T-helper 2 cell treated with Interferon-gamma antibody and Interleukin-4, amounts not matched to agents 5 μg/mL and 100 μg/mL, for 36 hours (primary cell): ENCODE results near the gene TAOK3.

Source experiments
- DNase-seq: peaks from one replicate; pipeline ENCODE4 v3.0.0; 2021; ENCODE audit warnings: low spot score
- H3K27ac Mint-ChIP-seq: one replicate; pipeline ENCODE4 v1.8.0; 2021; ENCODE audit warnings: mild to moderate bottlenecking, mixed read lengths
- H3K27me3 Mint-ChIP-seq: one replicate; pipeline ENCODE4 v1.8.0; 2021; ENCODE audit warnings: low read depth, mixed read lengths
- H3K36me3 Mint-ChIP-seq: one replicate; pipeline ENCODE4 v1.8.0; 2021; ENCODE audit warnings: low read depth, mixed read lengths
- H3K4me1 Mint-ChIP-seq: one replicate; pipeline ENCODE4 v1.8.0; 2021; ENCODE audit warnings: low read depth, mixed read lengths
- H3K4me3 Mint-ChIP-seq: one replicate; pipeline ENCODE4 v1.8.0; 2022; ENCODE audit warnings: mild to moderate bottlenecking, moderate library complexity, mixed read lengths
- H3K9me3 Mint-ChIP-seq: one replicate; pipeline ENCODE4 v1.8.0; 2021; ENCODE audit warnings: mixed read lengths

Gene TAOK3

DNA sequence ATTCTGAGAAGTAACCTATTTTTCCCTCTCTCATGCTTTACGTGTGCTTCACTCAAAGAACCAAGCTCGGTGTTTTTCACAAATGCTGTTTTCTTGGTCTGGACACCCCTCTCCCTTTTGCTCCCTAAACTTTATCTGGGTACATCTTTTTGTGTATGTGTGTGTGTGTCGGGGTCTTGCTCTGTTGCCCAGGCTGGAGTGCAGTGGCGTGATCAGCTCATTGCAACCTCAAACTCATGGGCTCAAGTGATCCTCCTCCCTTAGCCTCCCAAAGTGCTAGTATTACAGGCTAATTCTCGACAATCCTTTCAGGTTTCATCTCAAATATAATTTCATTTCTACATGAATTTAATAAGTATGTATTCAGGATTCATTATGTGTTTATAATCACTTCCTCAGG is 153.6 kb downstream of the TAOK3 start:
- H3K36me3 Mint-ChIP-seq: peaks cover 9% of the 10 kb centered on the region
- no peak overlapping the region for H3K4me3 Mint-ChIP-seq
- H3K27ac Mint-ChIP-seq: no peak overlapping the region
- H3K27me3 Mint-ChIP-seq: no peaks in the 10 kb centered on the region
- DNase-seq: no peak
- no peaks in the 10 kb centered on the region for H3K9me3 Mint-ChIP-seq
- peaks cover 1% of the 10 kb centered on the region for H3K4me1 Mint-ChIP-seq

GRCh38 chr12:118213452-118213851 is 159.3 kb downstream of the TAOK3 start:
- no peak overlapping the region for H3K4me3 Mint-ChIP-seq
- peaks cover 1% of the 10 kb centered on the region for H3K4me1 Mint-ChIP-seq
- peaks cover 20% of the 10 kb centered on the region for H3K36me3 Mint-ChIP-seq
- no peaks in the 10 kb centered on the region for H3K9me3 Mint-ChIP-seq
- no peaks in the 10 kb centered on the region for H3K27me3 Mint-ChIP-seq
- no peak overlapping the region for H3K27ac Mint-ChIP-seq
- no peak for DNase-seq

- Mint-ChIP-seq H3K9me3 (no peaks in the 10 kb centered on the region), H3K4me1 (peaks cover 1% of the 10 kb centered on the region), H3K36me3 (peaks cover 25% of the 10 kb centered on the region), H3K27ac (no peak overlapping the region), H3K27me3 (no peaks in the 10 kb centered on the region), H3K4me3 (no peak overlapping the region)
- no peak for DNase-seq
Observed at GRCh38 chr12:118212606-118213005, 160.1 kb downstream of the TAOK3 start.

GRCh38 chr12:118206107-118206412 is 166.6 kb downstream of the TAOK3 start:
- H3K36me3 Mint-ChIP-seq: peaks cover 12% of the 10 kb centered on the region
- H3K27me3 Mint-ChIP-seq: no peaks in the 10 kb centered on the region
- H3K4me1 Mint-ChIP-seq: peaks cover 10% of the 10 kb centered on the region
- H3K27ac Mint-ChIP-seq: no peak overlapping the region
- DNase-seq: no peak
- no peak overlapping the region for H3K4me3 Mint-ChIP-seq
- no peaks in the 10 kb centered on the region for H3K9me3 Mint-ChIP-seq

DNA sequence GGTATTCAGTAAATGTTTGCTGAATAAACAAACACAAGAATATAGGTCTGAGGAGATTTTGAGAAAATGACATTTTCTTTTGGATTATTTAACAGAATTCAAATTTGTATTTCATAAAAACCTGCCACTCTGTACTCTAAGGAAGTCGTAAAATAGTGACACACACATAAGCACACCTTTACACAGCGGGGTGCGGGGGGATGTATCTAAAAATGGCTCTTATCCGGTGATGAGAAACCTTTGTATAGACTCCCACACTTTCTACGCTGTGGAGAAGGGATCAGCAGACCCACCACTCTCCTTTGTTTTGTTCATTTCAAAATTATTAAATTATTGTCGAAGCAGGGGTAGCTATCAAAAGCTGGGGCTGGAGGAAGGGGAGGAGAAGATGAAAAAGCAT is 178.7 kb downstream of the TAOK3 start:
- no peak for DNase-seq
- Mint-ChIP-seq H3K36me3 (peaks cover 23% of the 10 kb centered on the region), H3K4me1 (no peaks in the 10 kb centered on the region), H3K27me3 (no peaks in the 10 kb centered on the region), H3K27ac (no peak overlapping the region), H3K9me3 (no peaks in the 10 kb centered on the region), H3K4me3 (no peak overlapping the region)

DNA sequence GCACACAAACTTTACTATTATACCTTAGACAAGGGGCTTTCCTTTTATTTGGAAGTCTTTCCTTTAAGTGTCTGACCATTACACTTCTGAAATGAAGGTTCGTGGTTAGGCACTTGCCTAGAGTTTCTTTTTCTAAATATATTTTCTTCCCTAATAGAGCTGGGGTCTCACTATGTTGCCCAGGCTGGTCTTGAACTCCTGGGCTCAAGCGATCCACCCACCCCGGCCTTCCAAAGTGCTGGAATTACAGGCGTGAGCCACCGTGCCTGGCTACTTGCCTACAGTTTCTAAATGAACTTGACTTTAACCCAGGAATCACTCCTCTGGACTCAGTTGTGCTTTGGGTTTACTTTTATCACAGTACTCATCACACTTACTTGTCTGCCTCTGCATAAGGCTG is 179.2 kb downstream of the TAOK3 start:
- Mint-ChIP-seq H3K4me3 (no peak overlapping the region), H3K4me1 (no peaks in the 10 kb centered on the region), H3K27me3 (no peaks in the 10 kb centered on the region), H3K27ac (no peak overlapping the region), H3K9me3 (no peaks in the 10 kb centered on the region), H3K36me3 (peaks cover 24% of the 10 kb centered on the region)
- no peak for DNase-seq

DNA sequence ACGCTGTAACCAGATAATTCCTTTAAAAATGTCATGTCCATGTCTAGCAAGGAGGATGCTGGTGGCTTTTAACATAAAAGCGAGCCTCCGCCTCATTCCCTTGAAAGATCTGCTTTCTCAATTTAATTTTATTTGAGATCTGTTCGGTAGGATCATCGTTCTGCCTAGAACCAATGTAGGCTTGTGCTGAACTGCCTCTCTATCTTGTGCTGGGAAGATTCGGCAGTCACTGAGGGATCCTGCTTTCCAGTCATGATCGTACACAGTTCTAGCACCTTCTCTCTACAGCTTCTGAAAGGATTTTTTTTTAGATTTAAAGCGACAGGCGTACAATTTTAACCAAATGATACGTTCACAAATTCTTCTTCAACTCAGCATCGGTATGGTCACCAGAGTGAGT is 182.4 kb downstream of the TAOK3 start:
- Mint-ChIP-seq H3K27ac (no peak overlapping the region), H3K4me3 (no peak overlapping the region), H3K36me3 (peaks cover 12% of the 10 kb centered on the region), H3K27me3 (no peaks in the 10 kb centered on the region), H3K9me3 (no peaks in the 10 kb centered on the region), H3K4me1 (no peaks in the 10 kb centered on the region)
- DNase-seq: no peak

DNA sequence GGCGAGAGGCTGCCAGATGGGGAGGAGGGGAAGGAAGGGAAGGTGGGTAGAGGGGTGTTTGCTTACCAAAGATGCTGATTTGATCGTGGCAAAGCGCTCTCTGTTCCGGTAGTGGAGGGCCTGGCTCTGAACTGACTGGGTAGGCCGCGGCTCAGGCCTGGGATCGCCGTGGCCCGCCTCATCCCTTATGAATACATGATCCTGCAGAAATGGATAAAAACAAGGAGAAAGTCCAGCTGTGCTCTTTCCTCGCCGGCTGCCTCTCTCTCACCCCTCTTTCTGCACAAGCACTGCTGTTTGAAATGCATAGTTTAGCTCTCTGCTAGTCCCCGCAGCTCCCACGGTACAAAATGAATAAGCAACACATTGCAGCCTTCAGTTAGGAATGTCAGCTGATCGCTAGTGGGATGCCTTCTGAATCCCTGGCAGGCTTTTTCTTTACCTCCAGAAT is 182.9 kb downstream of the TAOK3 start:
- no peaks in the 10 kb centered on the region for H3K27me3 Mint-ChIP-seq
- no peaks in the 10 kb centered on the region for H3K9me3 Mint-ChIP-seq
- DNase-seq: no peak
- no peaks in the 10 kb centered on the region for H3K4me1 Mint-ChIP-seq
- H3K27ac Mint-ChIP-seq: no peak overlapping the region
- no peak overlapping the region for H3K4me3 Mint-ChIP-seq
- H3K36me3 Mint-ChIP-seq: peaks cover 12% of the 10 kb centered on the region

DNA sequence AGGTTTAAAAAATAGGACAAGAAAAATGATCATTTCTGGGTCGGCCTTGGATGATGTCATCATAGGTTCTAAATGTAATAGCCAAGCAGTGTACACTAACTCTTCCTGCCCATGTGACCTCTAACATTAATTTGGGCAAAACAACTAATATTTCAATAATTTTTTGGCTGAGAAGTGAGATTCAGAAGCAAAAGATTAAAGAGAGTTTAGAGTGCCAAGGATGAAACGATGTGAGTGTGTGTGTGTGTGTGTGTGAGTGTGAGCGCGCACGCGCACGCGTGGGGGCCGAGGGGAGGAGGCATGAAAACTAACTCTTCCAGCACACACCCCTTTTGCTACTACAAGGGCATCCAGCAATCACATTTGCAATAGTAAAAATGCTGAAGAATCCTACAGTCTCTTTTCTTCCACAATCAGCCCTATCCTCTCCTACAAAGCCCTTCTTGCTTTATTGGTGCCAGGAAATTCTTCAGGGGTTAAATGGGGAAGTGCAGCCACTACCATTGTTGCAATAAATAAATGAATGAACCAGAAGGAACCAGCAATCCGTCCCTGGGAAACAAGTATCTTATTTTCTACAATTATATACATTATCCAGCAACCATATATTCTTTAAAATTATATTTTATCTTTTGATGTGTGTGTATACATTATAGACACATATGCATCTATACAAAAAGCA is 183.9 kb downstream of the TAOK3 start:
- H3K27ac Mint-ChIP-seq: no peak overlapping the region
- no peaks in the 10 kb centered on the region for H3K27me3 Mint-ChIP-seq
- no peaks in the 10 kb centered on the region for H3K9me3 Mint-ChIP-seq
- DNase-seq: no peak
- H3K4me3 Mint-ChIP-seq: no peak overlapping the region
- H3K4me1 Mint-ChIP-seq: no peaks in the 10 kb centered on the region
- H3K36me3 Mint-ChIP-seq: peaks cover 9% of the 10 kb centered on the region

- Mint-ChIP-seq H3K36me3 (peaks cover 9% of the 10 kb centered on the region), H3K4me3 (no peak overlapping the region), H3K4me1 (no peaks in the 10 kb centered on the region), H3K9me3 (no peaks in the 10 kb centered on the region), H3K27ac (no peak overlapping the region), H3K27me3 (no peaks in the 10 kb centered on the region)
- DNase-seq: no peak
Observed at GRCh38 chr12:118187751-118188435, 184.8 kb downstream of the TAOK3 start.

DNA sequence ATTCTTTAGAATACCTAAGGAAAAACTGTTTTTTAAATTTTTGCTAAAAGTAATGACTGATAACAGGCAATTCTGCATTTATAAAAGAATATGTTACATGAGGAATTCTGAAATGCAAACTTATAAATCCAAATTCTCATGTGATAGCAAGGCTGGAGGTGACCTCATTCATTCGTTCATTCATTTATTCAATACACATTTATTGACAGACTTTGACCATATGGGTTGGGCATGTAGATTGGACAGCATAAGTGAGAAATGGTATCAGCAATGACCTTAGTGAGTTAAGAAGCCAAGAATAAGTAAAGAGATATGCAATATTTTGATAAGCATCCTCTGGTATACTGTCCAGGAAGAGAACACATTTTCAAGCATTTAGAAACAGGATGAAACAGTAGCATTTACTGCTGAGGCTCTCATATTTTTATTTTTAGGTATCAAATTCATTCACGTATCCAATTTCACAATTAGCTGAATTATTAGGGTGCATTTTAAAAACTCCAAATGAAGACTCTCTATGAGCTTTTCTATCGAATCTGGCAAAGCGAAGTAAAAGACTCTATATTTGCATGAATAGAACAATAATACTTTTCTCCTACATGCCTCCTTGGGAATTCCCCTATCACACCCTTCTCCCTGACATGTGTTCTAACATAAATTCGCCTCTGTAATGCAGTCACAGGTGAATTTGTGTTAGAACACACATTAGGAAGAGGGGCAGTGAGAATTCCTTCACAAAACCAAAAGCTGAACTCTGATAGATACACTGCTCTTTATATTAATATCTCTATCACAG is 186.9 kb downstream of the TAOK3 start:
- H3K9me3 Mint-ChIP-seq: no peaks in the 10 kb centered on the region
- peaks cover 3% of the 10 kb centered on the region for H3K4me1 Mint-ChIP-seq
- no peak for DNase-seq
- no peak overlapping the region for H3K27ac Mint-ChIP-seq
- H3K36me3 Mint-ChIP-seq: peaks cover 15% of the 10 kb centered on the region
- no peaks in the 10 kb centered on the region for H3K27me3 Mint-ChIP-seq
- H3K4me3 Mint-ChIP-seq: no peak overlapping the region

GRCh38 chr12:118183711-118184110 is 189.0 kb downstream of the TAOK3 start:
- H3K27ac Mint-ChIP-seq: no peak overlapping the region
- H3K9me3 Mint-ChIP-seq: no peaks in the 10 kb centered on the region
- peaks cover 3% of the 10 kb centered on the region for H3K4me1 Mint-ChIP-seq
- H3K36me3 Mint-ChIP-seq: peaks cover 18% of the 10 kb centered on the region
- no peaks in the 10 kb centered on the region for H3K27me3 Mint-ChIP-seq
- no peak overlapping the region for H3K4me3 Mint-ChIP-seq
- no peak for DNase-seq

DNA sequence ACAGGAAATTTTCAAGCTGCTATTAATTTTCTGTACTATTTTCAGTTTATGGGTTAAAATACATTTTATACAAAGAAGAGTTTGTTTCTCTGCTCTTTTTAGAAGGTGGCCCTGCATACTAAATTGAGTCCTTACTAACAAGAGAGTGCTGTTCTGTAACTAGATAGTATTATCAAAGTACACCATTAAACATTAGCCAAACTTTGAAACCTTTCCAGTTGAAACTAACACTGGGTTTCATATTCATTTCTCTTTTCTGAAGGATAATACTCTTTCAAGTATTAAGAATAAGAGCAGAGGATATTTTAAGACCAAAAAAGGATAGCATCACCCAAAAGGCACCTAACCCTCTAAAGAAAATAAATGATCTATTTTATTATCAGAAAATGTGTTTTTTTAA is 189.6 kb downstream of the TAOK3 start:
- no peak for DNase-seq
- H3K27ac Mint-ChIP-seq: no peak overlapping the region
- no peaks in the 10 kb centered on the region for H3K27me3 Mint-ChIP-seq
- peaks cover 3% of the 10 kb centered on the region for H3K4me1 Mint-ChIP-seq
- H3K4me3 Mint-ChIP-seq: no peak overlapping the region
- H3K36me3 Mint-ChIP-seq: peaks cover 16% of the 10 kb centered on the region
- H3K9me3 Mint-ChIP-seq: no peaks in the 10 kb centered on the region

DNA sequence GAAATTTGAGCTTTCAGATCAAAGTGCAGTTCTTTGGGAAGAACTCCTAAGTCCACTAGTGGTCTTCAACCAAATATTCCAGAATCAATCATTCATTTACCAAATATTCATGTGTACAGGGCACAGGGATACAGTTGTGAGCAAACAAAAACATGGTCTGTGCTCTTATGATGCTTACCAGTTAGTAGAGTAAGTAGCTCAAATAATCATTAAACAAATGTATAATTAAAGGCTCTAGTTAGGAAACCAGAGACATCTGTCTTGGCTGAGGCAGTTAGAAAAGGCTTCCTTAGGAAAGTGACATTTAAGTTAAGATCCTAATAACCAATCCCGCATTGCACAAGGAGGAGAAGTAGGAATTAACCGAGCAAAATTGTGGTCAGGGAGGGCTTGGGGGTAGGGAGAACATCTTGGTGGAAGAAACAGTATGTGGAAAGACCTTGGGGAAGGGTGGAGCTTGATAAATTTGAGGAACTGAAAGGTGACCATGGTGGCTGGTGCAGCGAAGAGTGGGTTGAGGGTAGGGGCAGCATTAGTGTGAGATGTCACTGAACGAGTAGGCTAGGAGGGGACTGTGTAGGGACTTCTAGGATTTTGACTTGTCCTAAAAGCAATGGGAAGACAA is 196.8 kb downstream of the TAOK3 start:
- Mint-ChIP-seq H3K4me1 (no peaks in the 10 kb centered on the region), H3K36me3 (peaks cover 42% of the 10 kb centered on the region), H3K4me3 (no peak overlapping the region), H3K27me3 (no peaks in the 10 kb centered on the region), H3K27ac (no peak overlapping the region), H3K9me3 (no peaks in the 10 kb centered on the region)
- DNase-seq: no peak
